ENCODE data around the gene CYP4X1.
"Not testable (repeated sequence)": the region's sequence is repeated elsewhere in the genome, so short reads cannot be mapped to it uniquely, and the experiment has no call there.

CYP4X1 gene

DNA sequence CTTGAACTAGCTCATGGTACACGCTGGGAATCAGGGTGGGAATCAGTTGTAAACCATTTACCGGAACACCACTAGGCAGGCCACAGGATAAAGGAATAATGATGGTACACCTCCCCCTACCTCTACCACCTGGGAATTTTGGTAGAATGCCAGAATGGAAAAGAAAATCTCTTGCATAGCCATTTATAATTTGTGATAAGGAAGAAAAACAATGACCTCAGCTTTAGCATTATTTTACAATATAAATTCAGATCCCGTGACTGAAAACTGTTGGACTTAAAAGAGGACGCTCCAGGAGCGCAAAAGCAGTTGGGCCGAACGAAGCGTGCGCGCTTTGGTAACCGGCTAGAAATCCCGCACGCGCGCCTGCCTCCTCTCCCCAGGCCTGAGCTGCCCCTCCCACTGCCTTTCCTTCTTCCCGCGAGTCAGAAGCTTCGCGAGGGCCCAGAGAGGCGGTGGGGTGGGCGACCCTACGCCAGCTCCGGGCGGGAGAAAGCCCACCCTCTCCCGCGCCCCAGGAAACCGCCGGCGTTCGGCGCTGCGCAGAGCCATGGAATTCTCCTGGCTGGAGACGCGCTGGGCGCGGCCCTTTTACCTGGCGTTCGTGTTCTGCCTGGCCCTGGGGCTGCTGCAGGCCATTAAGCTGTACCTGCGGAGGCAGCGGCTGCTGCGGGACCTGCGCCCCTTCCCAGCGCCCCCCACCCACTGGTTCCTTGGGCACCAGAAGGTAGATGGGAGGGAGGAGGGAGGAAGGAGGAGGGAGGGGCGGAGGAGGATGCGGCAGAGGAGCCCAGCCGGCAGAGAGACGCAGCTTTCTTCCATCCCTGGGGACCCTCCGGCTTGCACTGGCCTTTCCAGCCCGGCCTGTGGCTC, at the start of gene CYP4X1:
Gene CYP4X1, plus strand, starts transcription at position 402 of the 873 bp plus-strand sequence. Its CDS starts 149 bp downstream, at position 551.
- no peak for DNase-seq (ENCODE audit: low read depth)

- DNase-seq (ENCODE audit: low read depth), result no peak
Observed at GRCh38 chr1:46983166-46983829, 40.2 kb upstream of the CYP4X1 start.

- no peak for DNase-seq (ENCODE audit: low read depth)
Observed at GRCh38 chr1:46983830-46984586, 39.5 kb upstream of the CYP4X1 start.

DNA sequence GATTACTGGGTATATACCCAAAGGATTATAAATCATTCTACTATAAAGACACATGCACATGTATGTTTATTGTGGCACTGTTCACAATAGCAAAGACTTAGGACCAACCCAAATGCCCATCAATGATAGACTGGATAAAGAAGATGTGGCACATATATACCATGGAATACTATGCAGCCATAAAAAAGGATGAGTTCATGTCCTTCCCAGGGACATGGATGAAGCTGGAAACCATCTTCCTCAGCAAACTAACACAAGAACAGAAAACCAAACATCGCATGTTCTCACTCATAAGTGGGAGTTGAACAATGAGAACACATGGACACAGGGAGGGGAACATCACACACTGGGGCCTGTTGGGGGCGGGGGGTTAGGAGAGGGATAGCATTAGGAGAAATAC, 32.9 kb upstream of the CYP4X1 start:
- not testable (repeated sequence) for DNase-seq (ENCODE audit: low read depth)

- no peak for DNase-seq (ENCODE audit: low read depth)
Observed at GRCh38 chr1:46991083-46991923, 32.2 kb upstream of the CYP4X1 start.

DNA sequence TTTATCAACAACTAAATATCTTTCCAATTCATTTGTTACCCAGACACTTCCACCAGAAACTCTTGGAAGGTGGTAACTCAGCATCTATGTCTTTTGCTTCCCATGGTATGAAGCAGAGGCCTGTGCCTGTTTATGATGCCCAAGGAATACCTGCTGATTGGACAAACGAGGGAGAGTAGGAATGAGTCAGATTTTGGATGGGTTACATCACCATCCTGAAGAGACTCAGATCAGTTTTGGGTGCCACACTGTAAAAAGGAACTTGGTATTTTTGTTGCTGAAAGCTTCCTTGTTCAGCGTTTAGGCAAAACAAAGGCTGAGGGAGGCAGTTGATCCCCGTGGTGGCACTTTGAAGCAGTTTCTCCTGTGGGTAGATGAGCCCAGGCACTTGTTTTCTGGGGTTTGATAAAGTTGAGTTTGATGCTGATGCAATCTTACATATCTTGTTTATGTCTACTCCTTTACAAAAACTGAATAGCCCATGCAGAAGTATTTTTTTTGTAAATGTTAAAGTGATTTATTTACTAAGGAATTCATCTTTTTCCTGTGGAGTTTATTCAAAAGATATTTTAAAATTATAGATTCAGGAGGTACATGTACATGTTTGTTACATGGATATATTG, 26.7 kb upstream of the CYP4X1 start:
- DNase-seq (ENCODE audit: low read depth), result no peak

DNA sequence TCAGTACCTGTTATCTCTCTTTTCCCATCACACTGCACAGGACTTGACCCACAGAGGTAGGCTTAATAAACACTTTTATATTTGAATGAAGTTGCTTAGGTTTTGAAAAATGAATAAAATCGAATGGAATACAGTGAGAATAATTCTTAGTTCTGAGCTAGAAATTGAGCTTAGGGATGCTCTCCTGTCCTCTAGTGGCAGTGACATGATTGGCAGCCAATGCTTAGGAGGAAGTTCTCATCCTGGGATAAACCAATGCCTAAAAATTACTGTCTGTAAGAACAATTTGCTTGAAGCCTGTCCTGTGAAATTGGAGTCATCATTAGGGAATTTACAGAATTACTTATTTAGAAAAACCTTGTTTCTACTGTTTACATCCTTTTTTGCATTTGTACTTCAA, 21.3 kb upstream of the CYP4X1 start:
- no peak for DNase-seq (ENCODE audit: low read depth)

GRCh38 chr1:47003896-47004403, 19.5 kb upstream of the CYP4X1 start:
- DNase-seq (ENCODE audit: low read depth), result no peak

DNA sequence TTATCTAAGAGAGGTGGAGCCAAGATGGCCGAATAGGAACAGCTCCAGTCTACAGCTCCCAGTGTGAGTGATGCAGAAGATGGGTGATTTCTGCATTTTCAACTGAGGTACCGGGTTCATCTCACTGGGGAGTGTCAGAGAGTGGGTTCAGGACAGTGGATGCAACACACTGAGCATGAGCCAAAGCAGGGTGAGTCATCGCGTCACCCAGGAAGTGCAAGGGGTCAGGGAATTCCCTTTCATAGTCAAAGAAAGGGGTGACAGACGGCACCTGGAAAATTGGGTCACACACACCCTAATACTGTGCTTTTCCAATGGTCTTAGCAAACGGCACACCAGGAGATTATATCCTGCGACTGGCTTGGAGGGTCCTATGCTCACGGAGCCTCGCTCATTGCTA, 17.0 kb upstream of the CYP4X1 start:
- DNase-seq (ENCODE audit: low read depth), result not testable (repeated sequence)

DNA sequence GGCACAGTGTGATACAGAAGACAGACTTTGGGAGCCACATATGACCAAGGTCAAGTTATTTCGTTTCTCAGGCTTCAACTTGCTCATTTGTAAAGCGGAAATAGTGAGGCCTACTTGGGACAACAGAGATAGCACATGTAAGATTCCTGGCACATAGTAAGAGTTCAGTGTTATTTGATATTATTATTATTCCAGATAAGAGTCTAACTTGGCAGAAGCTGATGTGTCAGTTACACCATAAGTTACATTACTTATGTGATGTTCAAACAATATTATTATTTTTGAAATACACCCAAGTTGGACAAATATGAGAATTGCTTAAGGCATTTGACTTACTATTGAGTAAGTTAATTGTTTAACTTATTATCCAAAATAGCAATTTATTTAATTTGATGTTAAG, 10.2 kb upstream of the CYP4X1 start:
- DNase-seq (ENCODE audit: low read depth), result no peak

DNA sequence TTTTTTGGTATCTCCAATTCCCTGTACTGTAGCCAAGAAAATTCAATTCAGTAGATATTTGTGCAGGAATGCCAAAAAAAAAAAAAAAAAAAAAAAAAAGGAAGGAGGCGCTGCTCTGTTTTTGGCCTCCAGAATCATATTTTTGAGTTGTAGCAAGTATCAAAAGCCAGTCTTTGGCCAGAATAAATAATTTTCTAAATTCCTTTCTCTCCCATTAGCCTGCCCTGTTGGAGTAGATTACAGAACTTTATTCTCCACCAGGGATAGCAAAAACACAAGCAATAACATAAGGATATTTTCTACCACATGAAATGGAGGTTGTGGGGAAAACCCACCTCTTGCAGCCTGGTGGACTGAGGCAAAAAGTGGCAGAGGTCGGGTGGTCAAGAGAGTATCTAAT, 2.4 kb upstream of the CYP4X1 start:
- DNase-seq (ENCODE audit: low read depth), result no peak

DNA sequence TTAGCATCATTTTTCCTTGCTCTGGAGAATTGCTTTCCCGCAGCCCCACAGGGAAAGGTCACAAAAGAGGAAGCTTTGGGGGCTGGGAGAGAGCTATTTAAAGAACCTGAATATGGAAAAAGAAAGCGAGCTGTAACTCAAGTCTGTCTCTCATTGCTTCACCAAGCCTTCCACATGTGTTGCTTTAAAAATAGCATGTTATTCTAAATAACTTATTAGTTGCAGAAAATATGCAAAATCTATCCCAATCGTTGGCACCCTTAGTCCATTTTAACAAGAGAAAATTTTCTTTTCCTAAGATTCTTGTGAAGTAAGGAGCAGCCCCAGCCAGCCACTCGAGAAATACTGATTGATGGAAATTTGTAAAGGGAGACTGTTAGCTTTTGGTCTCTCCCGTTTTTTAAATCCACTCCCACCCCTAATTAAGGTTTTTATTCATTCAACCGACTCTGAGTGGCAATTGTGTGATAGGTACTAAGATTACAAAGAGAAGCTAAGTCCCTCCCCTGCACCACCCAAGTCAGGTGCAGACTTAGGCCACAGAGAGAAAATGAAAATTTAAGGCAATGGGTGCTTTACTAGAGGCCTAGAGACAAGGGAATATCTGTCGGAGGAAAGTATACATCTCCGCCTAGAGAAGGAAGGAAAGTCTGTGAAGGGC, 802 bp downstream of the CYP4X1 start:
- DNase-seq (ENCODE audit: low read depth), result no peak

GRCh38 chr1:47030170-47030805, 6.8 kb downstream of the CYP4X1 start:
- no peak for DNase-seq (ENCODE audit: low read depth)

GRCh38 chr1:47031059-47031458, 7.6 kb downstream of the CYP4X1 start:
- DNase-seq (ENCODE audit: low read depth), result no peak

GRCh38 chr1:47031585-47031984, 8.1 kb downstream of the CYP4X1 start:
- no peak for DNase-seq (ENCODE audit: low read depth)

DNA sequence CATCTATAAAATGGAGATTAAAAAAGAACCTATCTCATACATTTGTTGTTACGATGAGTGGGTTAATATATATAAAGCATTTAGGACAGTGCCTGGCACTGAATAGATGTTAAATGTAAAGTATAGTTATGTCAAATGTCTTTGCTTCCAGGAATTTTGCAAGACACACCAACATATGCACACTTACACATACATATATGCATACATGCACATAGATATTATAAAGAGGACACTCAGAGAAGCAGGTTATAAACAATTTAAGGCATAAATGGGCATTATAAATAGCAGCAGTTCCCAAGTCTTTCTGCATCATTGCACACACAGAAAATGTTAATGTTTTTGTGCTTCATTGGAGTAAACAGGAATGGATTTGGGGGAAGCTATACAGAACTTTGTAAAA, 13.3 kb downstream of the CYP4X1 start:
- no peak for DNase-seq (ENCODE audit: low read depth)

DNA sequence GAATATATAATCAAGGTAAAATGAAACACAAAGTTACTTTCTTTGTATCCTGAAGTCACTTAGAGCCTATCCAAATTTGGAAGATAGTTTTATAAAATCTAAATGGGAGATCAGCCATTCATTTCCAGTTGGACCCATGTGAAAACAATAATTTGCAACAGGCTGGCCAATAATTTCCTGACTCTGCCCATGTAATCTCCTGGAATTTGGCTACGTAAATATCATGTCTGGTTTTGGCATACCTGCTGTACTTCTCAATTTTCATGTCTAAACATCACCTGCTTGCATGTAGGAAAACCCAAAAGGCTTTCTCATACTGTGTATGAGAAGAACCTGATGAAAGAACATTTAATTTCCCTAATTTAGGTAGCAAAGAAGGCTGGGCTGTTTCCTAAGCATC, 35.9 kb downstream of the CYP4X1 start:
- DNase-seq (ENCODE audit: low read depth), result no peak

DNA sequence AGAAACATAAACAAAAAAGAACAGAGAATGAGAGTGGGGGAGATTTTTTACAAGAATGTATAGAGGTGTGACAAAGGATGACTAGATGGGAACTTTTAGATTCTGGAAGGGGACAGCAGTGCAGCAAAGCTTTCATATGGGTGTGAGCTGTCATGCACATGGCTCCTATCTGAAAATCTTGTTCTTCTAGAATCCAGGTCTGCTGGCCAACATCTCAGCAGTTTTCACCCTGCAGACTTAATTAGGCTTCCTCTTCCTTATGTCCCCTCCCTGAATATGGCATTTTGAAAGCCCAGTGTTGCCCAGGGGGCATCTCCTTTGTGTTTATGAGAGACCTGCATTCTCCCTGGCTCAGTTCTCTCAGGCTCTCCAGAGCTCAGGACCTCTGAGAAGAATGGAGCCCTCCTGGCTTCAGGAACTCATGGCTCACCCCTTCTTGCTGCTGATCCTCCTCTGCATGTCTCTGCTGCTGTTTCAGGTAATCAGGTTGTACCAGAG, 43.7 kb downstream of the CYP4X1 start, which contains the start of gene CYP4Z1:
Gene CYP4Z1, plus strand, starts transcription at position 135 of the 498 bp plus-strand sequence. Its CDS starts 260 bp downstream, at position 395.
- no peak for DNase-seq (ENCODE audit: low read depth)

DNA sequence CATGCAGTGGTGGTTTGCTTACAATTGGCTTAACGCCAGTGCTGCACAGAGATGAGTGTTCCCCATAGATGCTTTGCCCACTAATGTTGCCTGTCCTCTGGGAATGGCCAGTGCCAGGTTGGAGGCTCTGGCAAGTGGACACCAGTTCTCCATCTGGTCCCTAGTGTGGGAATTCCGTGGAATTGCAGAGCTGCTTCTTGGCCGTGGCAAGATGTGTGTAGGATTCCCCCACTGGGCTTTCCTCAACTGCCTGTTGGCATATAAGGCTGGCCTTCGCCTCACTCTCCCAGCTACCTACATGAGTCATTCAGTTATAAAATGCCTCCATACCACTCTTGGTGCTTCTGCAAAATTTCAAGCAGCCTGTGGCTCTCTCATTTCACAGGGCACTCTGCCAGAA, 45.6 kb downstream of the CYP4X1 start:
- not testable (repeated sequence) for DNase-seq (ENCODE audit: low read depth)

DNA sequence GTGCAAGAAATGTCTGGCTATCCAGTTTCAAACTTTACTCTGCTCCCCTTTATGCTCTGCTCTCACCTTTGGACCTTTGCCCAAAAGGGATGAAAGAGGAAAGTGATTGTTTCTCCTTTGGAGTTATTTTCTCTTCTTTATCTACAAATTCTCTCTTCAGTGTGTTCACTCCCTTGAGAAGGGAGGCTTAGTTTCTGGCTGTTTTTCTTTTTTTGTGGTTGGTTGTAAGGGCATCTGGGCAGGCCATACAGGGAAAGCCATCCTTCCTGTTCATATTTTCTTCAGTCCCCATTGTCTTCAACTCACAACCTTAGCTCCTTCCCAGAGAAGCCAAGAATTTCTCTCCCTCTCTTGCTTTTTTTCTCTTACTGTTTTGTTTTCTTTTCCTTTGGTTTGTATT, 46.0 kb downstream of the CYP4X1 start:
- DNase-seq (ENCODE audit: low read depth), result not testable (repeated sequence)
